Liver (tissue), 3 donors: ENCODE measurements around the gene CACNA1B.
"Not testable (repeated sequence)": the region's sequence is repeated elsewhere in the genome, so short reads cannot be mapped to it uniquely, and the experiment has no call there.

Experiments
- ATF3 ChIP-seq: IDR thresholded peaks from 2 replicates; pipeline ENCODE4 v1.6.1; 2016; ENCODE audit warnings: antibody characterized with exemption
- GABPA ChIP-seq, 2 donors: IDR thresholded peaks in 1 of 2; conservative IDR thresholded peaks in 1 of 2; 2 replicates each; pipeline ENCODE4 v1.6.1; 2016; ENCODE audit warnings: antibody characterized with exemption in 2 of 2, mild to moderate bottlenecking in 1 of 2, moderate library complexity in 1 of 2
- RXRA ChIP-seq, 2 donors: IDR thresholded peaks; 2 replicates each; pipeline ENCODE4 v1.6.1; 2017 to 2018; ENCODE audit warnings: antibody characterized with exemption in 2 of 2, mild to moderate bottlenecking in 1 of 2
- YY1 ChIP-seq: IDR thresholded peaks from 2 replicates; pipeline ENCODE4 v1.6.1; 2016; ENCODE audit warnings: antibody characterized with exemption, mild to moderate bottlenecking
- TF ChIP-seq, protein P1 (sequence below): fragments of 150-350 bp; IDR thresholded peaks from 2 replicates; pipeline ENCODE4 v1.5.1; 2017; ENCODE audit warnings: improper control_type of control experiment, low read depth, low read length; ENCODE audit not compliant: missing input control
- TF ChIP-seq, protein P2 (sequence below): IDR thresholded peaks from 2 replicates; pipeline ENCODE4 v1.6.1; 2016; ENCODE audit warnings: antibody characterized with exemption
- TF ChIP-seq, protein P3 (sequence below): IDR thresholded peaks from 2 replicates; pipeline ENCODE4 v1.6.1; 2016; ENCODE audit warnings: antibody characterized with exemption, mild to moderate bottlenecking
- donor health status: healthy.
- donor health status: healthy.

DNA sequence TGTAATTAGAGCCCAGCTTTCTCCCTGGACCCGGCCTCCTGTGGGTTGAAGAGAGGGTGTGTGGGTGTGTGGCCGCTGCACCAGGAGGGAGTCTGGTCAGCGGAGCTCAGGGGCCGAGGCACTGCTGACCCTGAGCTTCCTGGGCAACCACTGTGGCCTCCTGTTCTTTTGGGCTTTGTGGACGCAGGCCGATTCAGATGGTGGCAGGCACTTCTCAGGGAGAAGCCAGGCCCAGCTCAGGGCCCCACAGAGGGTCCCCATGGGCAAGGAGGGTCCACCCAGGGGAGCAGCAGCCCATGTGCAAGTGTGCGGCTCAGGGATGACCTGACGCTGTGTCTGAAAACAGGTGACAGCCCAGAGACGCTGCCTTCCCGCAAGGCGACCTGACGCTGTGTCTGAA lies 11.0 kb downstream of the CACNA1B start:
- TF ChIP-seq ATF3; RXRA (IDR thresholded peaks at IDR 0.05); GABPA (IDR thresholded peaks at IDR 0.05 in 1 of 2, conservative IDR thresholded peaks at IDR 0.05 in 1 of 2); YY1: not testable (repeated sequence)
- TF ChIP-seq, protein P1, sequence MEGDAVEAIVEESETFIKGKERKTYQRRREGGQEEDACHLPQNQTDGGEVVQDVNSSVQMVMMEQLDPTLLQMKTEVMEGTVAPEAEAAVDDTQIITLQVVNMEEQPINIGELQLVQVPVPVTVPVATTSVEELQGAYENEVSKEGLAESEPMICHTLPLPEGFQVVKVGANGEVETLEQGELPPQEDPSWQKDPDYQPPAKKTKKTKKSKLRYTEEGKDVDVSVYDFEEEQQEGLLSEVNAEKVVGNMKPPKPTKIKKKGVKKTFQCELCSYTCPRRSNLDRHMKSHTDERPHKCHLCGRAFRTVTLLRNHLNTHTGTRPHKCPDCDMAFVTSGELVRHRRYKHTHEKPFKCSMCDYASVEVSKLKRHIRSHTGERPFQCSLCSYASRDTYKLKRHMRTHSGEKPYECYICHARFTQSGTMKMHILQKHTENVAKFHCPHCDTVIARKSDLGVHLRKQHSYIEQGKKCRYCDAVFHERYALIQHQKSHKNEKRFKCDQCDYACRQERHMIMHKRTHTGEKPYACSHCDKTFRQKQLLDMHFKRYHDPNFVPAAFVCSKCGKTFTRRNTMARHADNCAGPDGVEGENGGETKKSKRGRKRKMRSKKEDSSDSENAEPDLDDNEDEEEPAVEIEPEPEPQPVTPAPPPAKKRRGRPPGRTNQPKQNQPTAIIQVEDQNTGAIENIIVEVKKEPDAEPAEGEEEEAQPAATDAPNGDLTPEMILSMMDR: not testable (repeated sequence)
- TF ChIP-seq, protein P2, sequence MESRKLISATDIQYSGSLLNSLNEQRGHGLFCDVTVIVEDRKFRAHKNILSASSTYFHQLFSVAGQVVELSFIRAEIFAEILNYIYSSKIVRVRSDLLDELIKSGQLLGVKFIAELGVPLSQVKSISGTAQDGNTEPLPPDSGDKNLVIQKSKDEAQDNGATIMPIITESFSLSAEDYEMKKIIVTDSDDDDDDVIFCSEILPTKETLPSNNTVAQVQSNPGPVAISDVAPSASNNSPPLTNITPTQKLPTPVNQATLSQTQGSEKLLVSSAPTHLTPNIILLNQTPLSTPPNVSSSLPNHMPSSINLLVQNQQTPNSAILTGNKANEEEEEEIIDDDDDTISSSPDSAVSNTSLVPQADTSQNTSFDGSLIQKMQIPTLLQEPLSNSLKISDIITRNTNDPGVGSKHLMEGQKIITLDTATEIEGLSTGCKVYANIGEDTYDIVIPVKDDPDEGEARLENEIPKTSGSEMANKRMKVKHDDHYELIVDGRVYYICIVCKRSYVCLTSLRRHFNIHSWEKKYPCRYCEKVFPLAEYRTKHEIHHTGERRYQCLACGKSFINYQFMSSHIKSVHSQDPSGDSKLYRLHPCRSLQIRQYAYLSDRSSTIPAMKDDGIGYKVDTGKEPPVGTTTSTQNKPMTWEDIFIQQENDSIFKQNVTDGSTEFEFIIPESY: not testable (repeated sequence)
- TF ChIP-seq, protein P3, sequence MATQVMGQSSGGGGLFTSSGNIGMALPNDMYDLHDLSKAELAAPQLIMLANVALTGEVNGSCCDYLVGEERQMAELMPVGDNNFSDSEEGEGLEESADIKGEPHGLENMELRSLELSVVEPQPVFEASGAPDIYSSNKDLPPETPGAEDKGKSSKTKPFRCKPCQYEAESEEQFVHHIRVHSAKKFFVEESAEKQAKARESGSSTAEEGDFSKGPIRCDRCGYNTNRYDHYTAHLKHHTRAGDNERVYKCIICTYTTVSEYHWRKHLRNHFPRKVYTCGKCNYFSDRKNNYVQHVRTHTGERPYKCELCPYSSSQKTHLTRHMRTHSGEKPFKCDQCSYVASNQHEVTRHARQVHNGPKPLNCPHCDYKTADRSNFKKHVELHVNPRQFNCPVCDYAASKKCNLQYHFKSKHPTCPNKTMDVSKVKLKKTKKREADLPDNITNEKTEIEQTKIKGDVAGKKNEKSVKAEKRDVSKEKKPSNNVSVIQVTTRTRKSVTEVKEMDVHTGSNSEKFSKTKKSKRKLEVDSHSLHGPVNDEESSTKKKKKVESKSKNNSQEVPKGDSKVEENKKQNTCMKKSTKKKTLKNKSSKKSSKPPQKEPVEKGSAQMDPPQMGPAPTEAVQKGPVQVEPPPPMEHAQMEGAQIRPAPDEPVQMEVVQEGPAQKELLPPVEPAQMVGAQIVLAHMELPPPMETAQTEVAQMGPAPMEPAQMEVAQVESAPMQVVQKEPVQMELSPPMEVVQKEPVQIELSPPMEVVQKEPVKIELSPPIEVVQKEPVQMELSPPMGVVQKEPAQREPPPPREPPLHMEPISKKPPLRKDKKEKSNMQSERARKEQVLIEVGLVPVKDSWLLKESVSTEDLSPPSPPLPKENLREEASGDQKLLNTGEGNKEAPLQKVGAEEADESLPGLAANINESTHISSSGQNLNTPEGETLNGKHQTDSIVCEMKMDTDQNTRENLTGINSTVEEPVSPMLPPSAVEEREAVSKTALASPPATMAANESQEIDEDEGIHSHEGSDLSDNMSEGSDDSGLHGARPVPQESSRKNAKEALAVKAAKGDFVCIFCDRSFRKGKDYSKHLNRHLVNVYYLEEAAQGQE: not testable (repeated sequence)
